B cell (primary cell): ENCODE data around the gene ASB4. TPM values are rescaled to one million over a fixed set of nuclear protein-coding genes. Genes with fewer than 3 reads are reported as not detected.
"Not testable (repeated sequence)": the region's sequence is repeated elsewhere in the genome, so short reads cannot be mapped to it uniquely, and the experiment has no call there.

Source experiments
- ATAC-seq: fragments of 200-7000 bp; cut with Tn5 transposase; one replicate; pipeline ENCODE4 v1.10.0; 2021; ENCODE audit warnings: low read depth, mild to moderate bottlenecking, moderate number of reproducible peaks, moderate library complexity
- CTCF ChIA-PET: fragments of 350-600 bp; sonication (Branson Sonifier 250); formaldehyde crosslinking; loops from one replicate; lab custom pipeline; 2021; ENCODE audit warnings: antibody characterized with exemption, inconsistent platforms; lab: Charles Lee
- POLR2A ChIA-PET: fragments of 350-600 bp; sonication (Branson Sonifier 250); formaldehyde crosslinking; loops from one replicate; lab custom pipeline; 2021; ENCODE audit warnings: antibody characterized with exemption; lab: Charles Lee
- DNase-seq: peaks from one replicate; pipeline ENCODE4 v3.0.0; 2013
- H2AFZ ChIP-seq: 2 replicates; pipeline ENCODE4 v1.6.1; 2012; ENCODE audit warnings: mild to moderate bottlenecking, low read depth, low read length; ENCODE audit not compliant: insufficient read depth, poor library complexity, severe bottlenecking
- H3K27ac ChIP-seq, 2 donors: 1 replicate in 1 of 2; 2 replicates in 1 of 2; pipeline ENCODE4 v1.5.1; 2012 to 2013; ENCODE audit warnings: low read length in 2 of 2, mild to moderate bottlenecking in 2 of 2, moderate library complexity in 1 of 2
- H3K27me3 ChIP-seq, 4 experiments: fragments of 200-600 bp in 1 of 4; sonication (generic) in 1 of 4; replicated peaks in 1 of 4; 1 replicate in 2 of 4; 2 replicates in 2 of 4; pipeline versions ENCODE4 v1.6.1 to v1.7.0; 2013 to 2016; ENCODE audit warnings: low read length in 3 of 4, mild to moderate bottlenecking in 2 of 4, mixed read lengths in 1 of 4, moderate library complexity in 1 of 4; ENCODE audit not compliant: insufficient read depth in 4 of 4, control insufficient read depth in 3 of 4; ENCODE audit errors: control extremely low read depth in 1 of 4
- H3K36me3 ChIP-seq, 2 experiments: replicated peaks in 1 of 2; 1 replicate in 1 of 2; 2 replicates in 1 of 2; pipeline versions ENCODE4 v1.6.1 to v1.7.1; 2013; ENCODE audit warnings: low read length in 1 of 2; ENCODE audit not compliant: insufficient read depth in 2 of 2, control insufficient read depth in 1 of 2; ENCODE audit errors: control extremely low read depth in 1 of 2, extremely low read depth in 1 of 2
- H3K4me1 ChIP-seq, 2 donors: fragments of 200-600 bp in 1 of 2; sonication (generic) in 1 of 2; 1 replicate in 1 of 2; 2 replicates in 1 of 2; pipeline versions ENCODE4 v1.5.1 to v1.6.1; 2013 to 2017; ENCODE audit warnings: low read length in 2 of 2; ENCODE audit not compliant: control insufficient read depth in 2 of 2, insufficient read depth in 2 of 2
- H3K4me2 ChIP-seq: replicated peaks from 2 replicates; pipeline ENCODE3; 2012; ENCODE audit warnings: mild to moderate bottlenecking, low read depth, low read length; ENCODE audit not compliant: poor library complexity, severe bottlenecking
- H3K4me3 ChIP-seq, 5 experiments: fragments of 200-600 bp in 1 of 5; sonication (generic) in 1 of 5; 1 replicate in 3 of 5; 2 replicates in 2 of 5; pipeline versions ENCODE4 v1.5.1 to v1.7.0; 2011 to 2016; ENCODE audit warnings: low read length in 4 of 5, mild to moderate bottlenecking in 4 of 5, low read depth in 2 of 5, control low read depth in 1 of 5, moderate library complexity in 1 of 5; ENCODE audit not compliant: insufficient read depth in 1 of 5; ENCODE audit errors: control extremely low read depth in 1 of 5, extremely low read depth in 1 of 5
- H3K79me2 ChIP-seq: fragments of 200-600 bp; sonication (generic); one replicate; pipeline ENCODE4 v1.6.0; 2016; ENCODE audit warnings: low read length; ENCODE audit not compliant: control insufficient read depth, insufficient read depth
- H3K9ac ChIP-seq: fragments of 200-600 bp; sonication (generic); 2 replicates; pipeline ENCODE4 v1.6.1; 2017; ENCODE audit warnings: mild to moderate bottlenecking, low read length, moderate library complexity
- H3K9me3 ChIP-seq, 3 donors: one replicate each; pipeline versions ENCODE4 v1.6.1 to v1.7.1; 2013; ENCODE audit warnings: low read length in 2 of 3; ENCODE audit not compliant: control insufficient read depth in 2 of 3, insufficient read depth in 1 of 3; ENCODE audit errors: control extremely low read depth in 1 of 3
- H4K20me1 ChIP-seq: 2 replicates; pipeline ENCODE4 v1.6.0; 2012; ENCODE audit warnings: mild to moderate bottlenecking, low read length; ENCODE audit not compliant: insufficient read depth, control insufficient read depth, poor library complexity, severe bottlenecking
- H3K27ac Mint-ChIP-seq: one replicate; pipeline ENCODE4 v1.8.0; 2021; ENCODE audit warnings: mixed read lengths
- H3K27me3 Mint-ChIP-seq: one replicate; pipeline ENCODE4 v1.8.0; 2021; ENCODE audit warnings: mixed read lengths
- H3K4me1 Mint-ChIP-seq: one replicate; pipeline ENCODE4 v1.8.0; 2021; ENCODE audit warnings: mixed read lengths
- H3K4me3 Mint-ChIP-seq: one replicate; pipeline ENCODE4 v1.8.0; 2021; ENCODE audit warnings: mixed read lengths
- H3K9me3 Mint-ChIP-seq: one replicate; pipeline ENCODE4 v1.8.0; 2022; ENCODE audit warnings: mixed read lengths; ENCODE audit not compliant: insufficient read depth
- CTCF ChIP-seq: fragments of 200-600 bp; IDR thresholded peaks from one replicate; pipeline ENCODE4 v1.8.0; 2022; ENCODE audit warnings: antibody characterized with exemption, mild to moderate bottlenecking
- EZH2 ChIP-seq: IDR thresholded peaks from 2 replicates; pipeline ENCODE4 v1.6.1; 2012; ENCODE audit warnings: borderline replicate concordance, low read depth, mild to moderate bottlenecking, moderate library complexity, low read length; ENCODE audit not compliant: insufficient read depth, poor library complexity, severe bottlenecking
- WGBS: methylation state at CpG from one replicate; pipeline ENCODE4 v1.1.5; 2013; ENCODE audit warnings: missing lambda C conversion rate; ENCODE audit not compliant: insufficient coverage; 5-methylcytosine and 5-hydroxymethylcytosine counted together
- intact Hi-C: fragments of 100-400 bp; cut with micrococcal nuclease; formaldehyde crosslinking; loops from one replicate; pipeline ENCODE4 v1.10.0; 2022
- polyA plus RNA-seq: library from polyadenylated mRNA; depleted of rRNA; stranded (reverse); fragments of >200 nt; gene quantifications from 2 replicates; pipeline ENCODE4 v1.2.3, GENCODE V29; 2012
- total RNA-seq, 2 donors: library from RNA; stranded (reverse); fragments of 120-200 nt in 1 of 2; gene quantifications; 1 replicate in 1 of 2; 2 replicates in 1 of 2; pipeline versions ENCODE4 v1.2.3 to v1.2.4, GENCODE V29; 2013 to 2022

The ASB4 gene
- total and polyA plus RNA-seq, 2 donors (not counting 1 experiment from before 2014, with no cell fraction given), result not detected

DNA sequence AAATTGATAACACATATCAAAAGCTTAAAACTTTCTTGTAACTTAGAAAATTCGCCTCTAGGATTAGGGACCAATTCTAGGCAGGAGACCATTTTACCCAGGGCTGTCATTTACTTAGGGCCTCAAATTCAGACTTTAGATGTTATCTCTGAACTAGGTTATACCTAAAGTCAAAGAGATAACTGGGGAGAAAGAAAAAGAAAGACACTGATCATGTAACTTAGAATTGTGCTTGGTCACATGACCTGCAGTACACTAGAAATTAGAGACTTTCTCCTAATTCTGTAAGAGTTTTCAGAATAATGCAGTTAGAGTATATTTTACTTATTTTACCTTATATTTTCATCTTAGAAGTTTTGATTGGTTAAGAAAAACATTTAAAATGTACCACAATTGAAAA, 16.7 kb downstream of the ASB4 start:
- POLR2A ChIA-PET, result no interaction called here
- Mint-ChIP-seq H3K4me3 (no peak overlapping the region), H3K4me1 (peaks cover 8% of the 10 kb centered on the region), H3K27me3 (peaks cover 10% of the 10 kb centered on the region), H3K27ac (no peak overlapping the region), H3K9me3 (no peaks in the 10 kb centered on the region)
- no peaks in the 10 kb centered on the region for H3K79me2 ChIP-seq
- DNase-seq (no peak), ATAC-seq (no peak)
- no peaks in the 10 kb centered on the region for H3K27me3 ChIP-seq
- no peak overlapping the region for H3K4me3 ChIP-seq
- no peaks in the 10 kb centered on the region for H4K20me1 ChIP-seq
- H3K9me3 ChIP-seq, result no peaks in the 10 kb centered on the region
- H2AFZ ChIP-seq, result no peak overlapping the region
- CTCF ChIA-PET, result interaction anchor here (2.3 kb wide), 1 partner anchor 9 kb away, joined by 14 read pairs; no protein-coding TSS in a partner anchor
- intact Hi-C loops, result no loop called here
- peaks cover 0 to 5% of the 10 kb centered on the region in 2 donors for H3K4me1 ChIP-seq
- no CpG with 5 or more reads among the region's 1 CpG for WGBS
- no peak overlapping the region for H3K9ac ChIP-seq
- H3K4me2 ChIP-seq, result no peak overlapping the region
- no peaks in the 10 kb centered on the region for H3K36me3 ChIP-seq
- no peak overlapping the region for H3K27ac ChIP-seq
- TF ChIP-seq EZH2 (no peak), CTCF (no peak)

- TF ChIP-seq CTCF, result no peak
- TF ChIP-seq EZH2, result no peak
- Histone ChIP-seq H3K27me3 (peaks cover 0 to 2% (median 0%) of the 10 kb centered on the region in 4 experiments), H3K9ac (no peak overlapping the region), H3K9me3 (no peaks in the 10 kb centered on the region), H3K79me2 (no peaks in the 10 kb centered on the region), H3K4me2 (no peak overlapping the region), H4K20me1 (no peaks in the 10 kb centered on the region), H3K36me3 (no peaks in the 10 kb centered on the region), H3K4me3 (no peak overlapping the region), H3K4me1 (peaks cover 0 to 5% of the 10 kb centered on the region in 2 donors), H2AFZ (no peak overlapping the region), H3K27ac (no peak overlapping the region)
- POLR2A ChIA-PET, result no interaction called here
- Mint-ChIP-seq H3K27me3 (peaks cover 10% of the 10 kb centered on the region), H3K27ac (no peak overlapping the region), H3K4me1 (peaks cover 8% of the 10 kb centered on the region), H3K9me3 (no peaks in the 10 kb centered on the region), H3K4me3 (no peak overlapping the region)
- DNase-seq (no peak), ATAC-seq (no peak)
- CTCF ChIA-PET, result interaction anchor here (0.7 to 2.3 kb wide), 2 partner anchors 8 to 183 kb away, joined by 3 to 14 read pairs; no protein-coding TSS in a partner anchor
- intact Hi-C loops, result no loop called here
- WGBS, result 88% methylated on average over 4 of the region's 6 CpGs
Observed at GRCh38 chr7:95503271-95504131, 17.8 kb downstream of the ASB4 start.

- CTCF ChIA-PET, result interaction anchor here (2.3 kb wide), 1 partner anchor 8 kb away, joined by 14 read pairs; no protein-coding TSS in a partner anchor
Observed at GRCh38 chr7:95504132-95504588, 18.4 kb downstream of the ASB4 start.

More at GRCh38 chr7:95504132-95504588, 18.4 kb downstream of the ASB4 start:
- ATAC-seq, H3K4me1 ChIP-seq, H3K9ac ChIP-seq, H3K4me1 Mint-ChIP-seq, H3K4me2 ChIP-seq, H4K20me1 ChIP-seq, intact Hi-C loops, H2AFZ ChIP-seq, H3K27me3 Mint-ChIP-seq, H3K27me3 ChIP-seq, H3K79me2 ChIP-seq, H3K4me3 ChIP-seq, POLR2A ChIA-PET, H3K4me3 Mint-ChIP-seq, H3K9me3 ChIP-seq, H3K36me3 ChIP-seq, H3K9me3 Mint-ChIP-seq, H3K27ac ChIP-seq, H3K27ac Mint-ChIP-seq, DNase-seq: not testable (repeated sequence)
- 90% methylated on average over 2 of the region's 7 CpGs for whole genome bisulfite sequencing
